ENCODE results near the gene VEPH1. TPM values are rescaled to one million over a fixed set of nuclear protein-coding genes. Genes with fewer than 3 reads are reported as not detected.

Gene VEPH1
- polyA plus RNA-seq, 2 of the 4 experiments (the other 2 are of a cell fraction): 0.04 to 0.16 TPM

- 73% methylated on average over 3 of the region's 3 CpGs for WGBS (ENCODE audit: missing lambda C conversion rate)
- ChIA-PET CTCF (interaction anchor here (0.9 kb wide), 1 partner anchor 262 kb away, joined by 3 read pairs; no protein-coding TSS in a partner anchor), POLR2A (no interaction called here)
Observed at GRCh38 chr3:157231071-157231470, 272.1 kb downstream of the VEPH1 start.

GRCh38 chr3:157226173-157226847 lies 276.9 kb downstream of the VEPH1 start:
- ChIA-PET POLR2A (no interaction called here), CTCF (no interaction called here)
- no peak for TF ChIP-seq USF2 (IDR thresholded peaks at IDR 0.05)
- TF ChIP-seq HOXA7 (CRISPR knock-in tag; IDR thresholded peaks at IDR 0.05): no peak
- no peak for TF ChIP-seq JUN (IDR thresholded peaks at IDR 0.05)
- 39% methylated on average over 3 of the region's 3 CpGs for WGBS (ENCODE audit: missing lambda C conversion rate)
- Histone ChIP-seq H3K4me3 (no peak overlapping the region), H3K9me3 (no peaks in the 10 kb centered on the region), H3K4me1 (0 out of 3 replicates have a peak, but pooled peaks cover 3% of the 10 kb centered on the region), H3K4me2 (no peak overlapping the region), H3K27ac (no peak overlapping the region)
- ATAC-seq (no peak), DNase-seq (ENCODE audit: low read depth in 1 of 2, low spot score in 1 of 2) (no peak), FAIRE-seq (no peak)

More at GRCh38 chr3:157231071-157231470, 272.1 kb downstream of the VEPH1 start:
- ATAC-seq: no peak
- TF ChIP-seq CEBPB (IDR thresholded peaks at IDR 0.05) (no peak), NFE2L2 (conservative IDR thresholded peaks at IDR 0.05; ENCODE audit: low read length) (no peak), MAX (IDR thresholded peaks at IDR 0.05) (no peak), KDM1A (IDR thresholded peaks at IDR 0.05; ENCODE audit: low read depth) (no peak), ZFP36 (IDR thresholded peaks at IDR 0.05; ENCODE audit: borderline replicate concordance, partially characterized antibody) (no peak), GATA3 (IDR thresholded peaks at IDR 0.05; ENCODE audit: borderline replicate concordance) (no peak), RFX5 (IDR thresholded peaks at IDR 0.05) (no peak), ZNF302 (CRISPR knock-in tag; IDR thresholded peaks at IDR 0.05) (no peak), CHD2 (IDR thresholded peaks at IDR 0.05; ENCODE audit: low read length, partially characterized antibody) (no peak), HEYL (CRISPR knock-in tag; IDR thresholded peaks at IDR 0.05) (no peak), ZSCAN20 (CRISPR knock-in tag; IDR thresholded peaks at IDR 0.05) (no peak), RNF2 (IDR thresholded peaks at IDR 0.05; ENCODE audit: borderline replicate concordance, low read depth) (no peak), SREBF2 (IDR thresholded peaks at IDR 0.05) (no peak), FOSL2 (IDR thresholded peaks at IDR 0.05) (no peak), FOSL2 (CRISPR knock-in tag; IDR thresholded peaks at IDR 0.05) (no peak), POLR2A (IDR thresholded peaks at IDR 0.05; ENCODE audit: low read length) (no peak)
- H3K9me3 ChIP-seq: no peaks in the 10 kb centered on the region
- no peak overlapping the region for H3K4me3 ChIP-seq
- DNase-seq (ENCODE audit: low read depth in 1 of 2, low spot score in 1 of 2): no peak
- H3K27ac ChIP-seq: no peak overlapping the region
- H3K4me1 ChIP-seq: 0 out of 3 replicates have a peak, but pooled peaks cover 2% of the 10 kb centered on the region
- no peak for FAIRE-seq
- H3K4me2 ChIP-seq: no peak overlapping the region

GRCh38 chr3:157225001-157225400 lies 278.2 kb downstream of the VEPH1 start:
- H3K9me3 ChIP-seq: no peaks in the 10 kb centered on the region
- TF ChIP-seq POLR2AphosphoS2 (conservative IDR thresholded peaks at IDR 0.05; ENCODE audit: low read length): no peak
- no peak for TF ChIP-seq BHLHE40 (IDR thresholded peaks at IDR 0.05; ENCODE audit: low read depth, low read length)
- no peak for TF ChIP-seq JUN (IDR thresholded peaks at IDR 0.05)
- TF ChIP-seq EP300 (IDR thresholded peaks at IDR 0.05): no peak
- TF ChIP-seq EHMT2 (IDR thresholded peaks at IDR 0.05; ENCODE audit: low read depth): no peak
- TF ChIP-seq NR3C1 (IDR thresholded peaks at IDR 0.05): no peak
- TF ChIP-seq ZC3H11A (IDR thresholded peaks at IDR 0.05): no peak
- no peak for TF ChIP-seq ZFP36 (IDR thresholded peaks at IDR 0.05; ENCODE audit: borderline replicate concordance, partially characterized antibody)
- TF ChIP-seq MAZ (IDR thresholded peaks at IDR 0.05; ENCODE audit: borderline replicate concordance, low read depth, low read length): no peak
- no peak for TF ChIP-seq ZSCAN20 (CRISPR knock-in tag; IDR thresholded peaks at IDR 0.05)
- no peak for TF ChIP-seq MYC (IDR thresholded peaks at IDR 0.05; ENCODE audit: borderline replicate concordance, low read length)
- no peak for TF ChIP-seq TFCP2L1 (CRISPR knock-in tag; IDR thresholded peaks at IDR 0.05)
- WGBS (ENCODE audit: missing lambda C conversion rate): 91% methylated on average over 1 of the region's 1 CpG
- H3K4me3 ChIP-seq: no peak overlapping the region
- FAIRE-seq (no peak), DNase-seq (ENCODE audit: low read depth in 1 of 2, low spot score in 1 of 2) (no peak), ATAC-seq (no peak)
- CTCF ChIA-PET: interaction anchor here (0.6 to 1.0 kb wide), 2 partner anchors 15 to 1360 kb away, joined by 3 to 4 read pairs; no protein-coding TSS in a partner anchor
- 0 out of 3 replicates have a peak, but pooled peaks cover 3% of the 10 kb centered on the region for H3K4me1 ChIP-seq
- no peak overlapping the region for H3K27ac ChIP-seq
- H3K4me2 ChIP-seq: no peak overlapping the region
- POLR2A ChIA-PET: no interaction called here

All from A549 (cell line).